Measurements from ENCODE around the gene ZDHHC18.
"Not testable (repeated sequence)": the region's sequence is repeated elsewhere in the genome, so short reads cannot be mapped to it uniquely, and the experiment has no call there.

Gene ZDHHC18

DNA sequence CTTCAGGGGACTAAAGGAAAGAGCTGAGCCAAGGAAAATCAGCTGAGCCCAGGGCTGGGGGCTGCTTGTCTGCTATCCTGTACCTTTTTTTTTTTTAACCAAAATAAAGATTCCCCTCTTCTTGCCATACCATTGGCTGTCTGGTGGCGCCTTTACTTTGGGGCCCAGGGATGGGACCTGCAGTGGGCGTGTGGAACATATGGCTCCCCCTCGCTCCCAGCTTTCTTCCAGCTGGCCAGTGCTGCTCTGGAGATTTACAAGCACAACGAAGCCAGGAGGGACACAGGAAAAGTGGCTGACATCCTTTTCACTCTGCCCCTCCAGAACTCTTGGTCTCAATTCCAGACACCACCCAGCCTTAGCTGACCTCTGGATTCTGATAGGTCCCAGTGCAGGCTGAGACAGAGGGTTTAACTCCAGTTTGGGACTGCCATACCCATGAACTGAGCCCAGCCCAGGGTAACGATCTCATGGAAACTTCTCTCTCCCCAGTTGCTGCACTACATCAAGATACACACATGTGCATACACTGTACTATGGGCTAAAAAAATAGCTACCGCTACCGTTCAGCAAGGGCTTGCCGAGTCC lies 31.1 kb downstream of the ZDHHC18 start:
- DNase-seq (ENCODE audit: low read depth in 4 of 4, low spot score in 1 of 4) = no peak

DNA sequence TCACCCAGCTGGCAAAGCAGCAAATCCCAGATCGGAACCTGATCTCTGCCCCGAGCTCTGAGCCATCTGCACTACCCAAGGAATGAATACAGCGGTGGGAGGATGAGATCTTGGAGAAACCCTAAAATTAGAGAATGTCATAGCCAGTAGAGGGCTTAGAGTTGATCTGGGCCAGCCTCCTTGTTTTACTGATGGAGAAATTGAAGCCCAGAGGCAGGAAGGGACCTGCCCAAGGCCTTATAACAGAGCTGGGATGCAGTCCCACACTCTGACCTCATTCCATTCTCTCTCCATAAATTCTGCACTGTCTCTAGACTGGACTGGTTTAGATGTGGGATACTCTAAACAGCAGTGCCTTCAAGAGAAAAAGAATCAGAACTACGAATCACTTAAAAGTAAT lies 31.7 kb downstream of the ZDHHC18 start:
- DNase-seq (ENCODE audit: low read depth in 4 of 4, low spot score in 1 of 4) = no peak

GRCh38 chr1:26858891-26859640 lies 32.6 kb downstream of the ZDHHC18 start:
- DNase-seq (ENCODE audit: low read depth in 4 of 4, low spot score in 1 of 4) = no peak

GRCh38 chr1:26861286-26861701 lies 34.8 kb downstream of the ZDHHC18 start:
- DNase-seq (ENCODE audit: low read depth in 4 of 4, low spot score in 1 of 4) = no peak

DNA sequence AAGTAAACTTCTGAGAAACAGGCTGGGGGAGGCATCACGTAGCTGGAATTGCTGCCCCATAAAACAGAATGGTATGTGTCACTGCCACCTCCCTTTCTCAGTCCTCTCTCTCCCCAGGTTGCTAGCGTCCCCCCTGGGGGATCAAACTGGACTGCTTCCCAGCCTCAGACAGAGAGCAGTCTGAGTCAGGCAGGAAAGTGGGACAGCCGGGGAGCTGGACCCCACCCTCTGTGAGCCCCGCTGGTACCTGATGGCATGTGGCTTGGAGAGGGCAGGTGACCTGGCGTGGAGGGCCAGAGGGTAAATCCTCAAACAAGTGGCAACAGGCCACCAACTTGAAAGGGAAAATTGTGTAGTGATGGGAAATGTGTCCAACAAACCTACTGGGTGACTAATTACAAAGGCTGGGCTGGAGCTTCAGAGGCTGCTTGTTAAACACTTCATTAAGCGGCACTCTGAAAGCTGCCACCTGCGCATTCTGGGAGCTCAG lies 35.4 kb downstream of the ZDHHC18 start:
- DNase-seq (ENCODE audit: low read depth in 4 of 4, low spot score in 1 of 4) = no peak

DNA sequence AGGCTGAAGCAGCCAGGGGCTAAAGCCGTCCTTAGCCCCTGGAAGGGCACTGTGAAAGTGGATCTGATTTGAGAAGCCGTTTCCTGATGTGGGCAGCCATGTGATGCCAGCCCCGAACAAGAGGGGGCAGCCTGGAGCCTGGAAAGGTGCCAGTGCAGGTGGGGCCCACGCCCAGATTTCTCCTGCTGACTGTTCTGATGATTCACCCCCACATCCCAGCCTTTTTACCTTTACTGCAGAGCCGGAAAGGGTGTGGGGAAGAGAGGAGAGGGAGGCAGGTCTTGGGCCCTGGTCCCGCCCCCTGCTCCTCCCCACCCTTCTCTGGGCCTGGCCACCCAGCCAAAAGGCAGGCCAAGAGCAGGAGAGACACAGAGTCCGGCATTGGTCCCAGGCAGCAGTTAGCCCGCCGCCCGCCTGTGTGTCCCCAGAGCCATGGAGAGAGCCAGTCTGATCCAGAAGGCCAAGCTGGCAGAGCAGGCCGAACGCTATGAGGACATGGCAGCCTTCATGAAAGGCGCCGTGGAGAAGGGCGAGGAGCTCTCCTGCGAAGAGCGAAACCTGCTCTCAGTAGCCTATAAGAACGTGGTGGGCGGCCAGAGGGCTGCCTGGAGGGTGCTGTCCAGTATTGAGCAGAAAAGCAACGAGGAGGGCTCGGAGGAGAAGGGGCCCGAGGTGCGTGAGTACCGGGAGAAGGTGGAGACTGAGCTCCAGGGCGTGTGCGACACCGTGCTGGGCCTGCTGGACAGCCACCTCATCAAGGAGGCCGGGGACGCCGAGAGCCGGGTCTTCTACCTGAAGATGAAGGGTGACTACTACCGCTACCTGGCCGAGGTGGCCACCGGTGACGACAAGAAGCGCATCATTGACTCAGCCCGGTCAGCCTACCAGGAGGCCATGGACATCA lies 36.5 kb downstream of the ZDHHC18 start, which contains the start of gene SFN:
Gene SFN, plus strand, starts transcription at position 369 of the 904 bp plus-strand sequence. Its CDS starts 64 bp downstream, at position 433.
- DNase-seq (ENCODE audit: low read depth in 4 of 4, low spot score in 1 of 4) = peak in 1 of 4 experiments; percentile 49

DNA sequence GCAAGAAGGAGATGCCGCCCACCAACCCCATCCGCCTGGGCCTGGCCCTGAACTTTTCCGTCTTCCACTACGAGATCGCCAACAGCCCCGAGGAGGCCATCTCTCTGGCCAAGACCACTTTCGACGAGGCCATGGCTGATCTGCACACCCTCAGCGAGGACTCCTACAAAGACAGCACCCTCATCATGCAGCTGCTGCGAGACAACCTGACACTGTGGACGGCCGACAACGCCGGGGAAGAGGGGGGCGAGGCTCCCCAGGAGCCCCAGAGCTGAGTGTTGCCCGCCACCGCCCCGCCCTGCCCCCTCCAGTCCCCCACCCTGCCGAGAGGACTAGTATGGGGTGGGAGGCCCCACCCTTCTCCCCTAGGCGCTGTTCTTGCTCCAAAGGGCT lies 37.2 kb downstream of the ZDHHC18 start:
- no peak for DNase-seq (ENCODE audit: low read depth in 4 of 4, low spot score in 1 of 4)

- DNase-seq (ENCODE audit: low read depth in 4 of 4, low spot score in 1 of 4) = peak; percentile 73 to 96 (median 85)
Observed at GRCh38 chr1:26864610-26865480, 38.4 kb downstream of the ZDHHC18 start.

GRCh38 chr1:26873097-26873496 lies 46.6 kb downstream of the ZDHHC18 start:
- DNase-seq (ENCODE audit: low read depth in 4 of 4, low spot score in 1 of 4) = not testable (repeated sequence)

DNA sequence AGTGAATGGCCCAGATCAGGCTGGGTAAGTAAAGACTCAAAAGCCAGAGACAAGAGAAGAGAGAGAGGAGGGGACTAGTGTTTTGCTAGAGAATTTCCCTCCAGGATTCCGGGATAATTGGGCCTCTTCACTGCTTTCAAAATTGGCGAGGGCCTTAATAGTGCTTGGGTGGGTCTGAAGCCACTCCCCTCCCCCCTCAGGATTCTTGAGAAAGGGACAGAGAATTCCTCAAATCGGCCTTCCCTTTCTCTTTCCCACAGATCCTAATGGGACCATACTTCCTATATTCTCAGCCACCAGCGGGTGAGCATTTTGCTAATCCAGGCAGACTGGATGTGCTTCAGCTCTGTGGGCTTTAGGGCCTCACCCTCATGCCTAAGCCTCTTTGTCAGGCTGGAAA lies 48.4 kb downstream of the ZDHHC18 start:
- DNase-seq (ENCODE audit: low read depth in 4 of 4, low spot score in 1 of 4) = no peak

DNA sequence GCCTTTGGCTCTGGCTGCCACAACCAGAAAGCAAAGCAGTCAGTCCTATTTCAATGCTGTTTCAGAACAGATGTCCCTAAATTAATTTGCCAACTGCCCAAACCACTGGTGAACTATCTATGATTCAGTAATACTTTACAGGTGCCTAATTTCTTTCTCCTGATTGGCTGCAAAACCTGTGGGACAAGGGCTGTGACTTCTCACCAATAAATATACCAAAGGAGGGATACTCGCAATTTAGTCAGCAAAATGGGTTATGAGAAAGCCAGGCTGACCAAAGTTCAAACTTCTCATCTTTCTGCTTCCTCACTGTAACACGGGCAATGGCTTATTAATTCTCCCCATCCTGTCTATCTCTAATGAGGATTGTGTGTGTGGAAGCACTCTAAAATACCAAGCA lies 50.8 kb downstream of the ZDHHC18 start:
- DNase-seq (ENCODE audit: low read depth in 4 of 4, low spot score in 1 of 4) = no peak

GRCh38 chr1:26879793-26880192 lies 53.3 kb downstream of the ZDHHC18 start:
- DNase-seq (ENCODE audit: low read depth in 4 of 4, low spot score in 1 of 4) = no peak

GRCh38 chr1:26881611-26882010 lies 55.1 kb downstream of the ZDHHC18 start:
- not testable (repeated sequence) for DNase-seq (ENCODE audit: low read depth in 4 of 4, low spot score in 1 of 4)

DNA sequence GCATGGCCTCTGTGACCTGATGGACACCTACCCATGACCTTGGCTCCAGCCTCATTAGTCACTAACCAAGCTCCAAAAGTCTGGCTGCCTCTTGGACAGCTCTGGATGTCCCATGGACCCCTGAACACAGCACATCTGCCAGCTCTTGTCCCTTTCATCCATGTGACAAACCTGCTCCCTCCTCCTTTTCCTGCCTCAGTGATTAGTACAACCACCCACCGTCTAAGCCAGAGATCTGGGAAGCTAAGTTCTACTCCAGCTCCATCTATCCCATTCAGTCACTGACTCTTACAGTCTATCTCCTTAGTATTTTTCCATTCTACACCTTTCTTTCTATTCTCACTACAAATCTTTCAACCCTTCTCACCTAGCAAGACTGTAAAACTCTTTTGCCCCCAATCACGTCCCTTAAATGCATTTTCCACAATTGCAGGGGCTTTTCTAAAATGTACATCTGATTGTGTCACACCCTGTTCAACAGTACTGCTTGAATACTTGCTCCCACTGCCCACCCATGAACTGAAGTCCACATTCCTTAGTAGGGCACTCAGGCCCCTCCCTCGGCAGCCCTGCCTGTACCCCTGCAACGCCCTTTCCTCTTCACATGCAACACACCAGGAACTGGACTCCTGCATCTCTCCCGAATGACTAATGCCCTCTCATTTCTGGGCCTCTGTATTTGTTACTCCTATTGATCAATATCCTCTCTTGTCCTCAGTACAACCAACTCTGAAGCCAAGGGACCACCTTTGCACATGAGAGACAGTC lies 56.4 kb downstream of the ZDHHC18 start:
- no peak for DNase-seq (ENCODE audit: low read depth in 4 of 4, low spot score in 1 of 4)

GRCh38 chr1:26887125-26887524 lies 60.6 kb downstream of the ZDHHC18 start:
- no peak for DNase-seq (ENCODE audit: low read depth in 4 of 4, low spot score in 1 of 4)

- DNase-seq (ENCODE audit: low read depth in 4 of 4, low spot score in 1 of 4) = no peak
Observed at GRCh38 chr1:26888231-26888630, 61.7 kb downstream of the ZDHHC18 start.

DNA sequence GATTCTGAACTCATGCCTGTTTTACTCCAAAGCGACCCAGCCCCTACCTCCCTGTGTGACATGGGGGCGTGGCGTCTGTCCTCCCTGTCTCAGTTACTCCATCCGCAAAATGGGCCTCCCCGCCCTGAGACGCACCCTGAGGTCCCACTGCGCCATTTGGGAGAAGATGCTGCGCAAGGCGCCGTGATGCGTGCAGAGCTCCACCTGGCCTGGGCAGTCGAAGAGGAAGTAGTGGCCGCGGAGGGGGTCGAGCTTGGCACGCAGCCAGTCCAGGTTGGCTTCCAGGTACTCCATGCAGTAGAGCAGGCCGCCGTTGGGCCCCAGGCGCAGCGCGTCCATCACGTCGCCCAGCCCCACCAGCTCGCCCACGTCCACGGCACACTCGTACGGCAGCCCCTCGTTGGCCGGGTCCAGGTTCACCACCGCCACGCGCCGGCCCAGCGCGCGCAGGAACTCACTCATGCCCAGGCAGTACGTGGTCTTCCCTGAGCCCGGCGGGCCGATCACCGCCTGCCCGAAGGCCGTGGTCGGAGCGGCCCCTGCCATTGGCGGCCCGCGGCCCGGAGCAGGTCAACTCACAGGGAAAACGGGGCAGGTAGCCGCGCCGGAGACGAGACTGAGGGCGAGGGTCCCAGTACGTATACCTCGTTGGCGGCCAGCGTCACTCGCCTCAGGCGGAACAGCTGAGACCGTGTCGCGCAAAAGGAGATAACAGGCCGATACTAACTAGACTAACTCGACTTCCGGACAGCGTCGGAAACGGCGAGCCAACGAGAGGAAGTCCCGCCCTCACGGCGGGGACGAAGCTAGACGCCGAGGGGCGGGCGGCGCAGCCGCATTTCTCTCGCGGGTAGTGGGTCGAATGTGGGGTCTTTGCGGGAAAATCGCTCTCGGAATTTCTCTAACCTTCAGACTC lies 63.3 kb downstream of the ZDHHC18 start, which contains the start of gene GPN2:
Gene GPN2, minus strand, starts transcription at position 733 of the 916 bp plus-strand sequence. Its CDS starts 187 bp downstream, at position 546.
- peak; percentile 46 to 68 (median 58) for DNase-seq (ENCODE audit: low read depth in 4 of 4, low spot score in 1 of 4)

GRCh38 chr1:26890467-26890796 lies 63.9 kb downstream of the ZDHHC18 start:
- DNase-seq (ENCODE audit: low read depth in 4 of 4, low spot score in 1 of 4) = no peak

DNA sequence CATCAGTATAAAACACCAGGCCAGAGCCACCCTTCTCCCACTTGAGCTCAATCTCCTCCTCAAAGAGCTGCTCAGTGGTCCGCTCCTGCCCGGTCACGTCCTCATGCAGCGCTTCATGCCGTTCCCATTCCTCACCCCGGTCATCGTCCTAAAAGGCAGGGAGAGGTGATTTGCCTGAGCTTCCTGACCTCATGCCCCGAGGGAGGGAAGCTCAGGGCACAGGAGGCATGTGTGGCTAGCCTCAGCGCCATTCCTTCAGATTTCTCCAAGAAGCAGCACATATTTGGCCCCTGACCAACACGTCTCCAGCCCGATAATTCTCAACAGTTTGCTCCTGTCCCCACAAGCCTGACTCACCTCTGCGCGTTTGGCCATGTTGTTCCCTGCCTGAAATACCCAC lies 67.8 kb downstream of the ZDHHC18 start:
- no peak for DNase-seq (ENCODE audit: low read depth in 4 of 4, low spot score in 1 of 4)
